ENCODE measurements around the gene PTRH1. TPM values are rescaled to one million over a fixed set of nuclear protein-coding genes. Genes with fewer than 3 reads are reported as not detected.

PTRH1 gene
- total and polyA plus RNA-seq, 2 of the 13 experiments (the other 11 are each of a cell fraction or from before 2014, with no cell fraction given): 4.0 to 10.4 TPM

- TF ChIP-seq ZFP41 (CRISPR knock-in tag; IDR thresholded peaks at IDR 0.05; ENCODE audit: borderline replicate concordance) (no peak), TCF7 (IDR thresholded peaks at IDR 0.05; ENCODE audit: low read depth) (no peak), CSRNP1 (CRISPR knock-in tag; IDR thresholded peaks at IDR 0.05) (no peak), MIER3 (CRISPR knock-in tag; IDR thresholded peaks at IDR 0.05; ENCODE audit: borderline replicate concordance) (no peak; the same call in 1 of the 2 replicates), ZNF615 (CRISPR knock-in tag; IDR thresholded peaks at IDR 0.05; ENCODE audit: borderline replicate concordance) (no peak), ZSCAN30 (CRISPR knock-in tag; IDR thresholded peaks at IDR 0.05) (no peak), KMT2B (CRISPR knock-in tag; IDR thresholded peaks at IDR 0.05) (peak; percentile 42; the same call in 1 of the 2 replicates), CHD2 (IDR thresholded peaks at IDR 0.05; ENCODE audit: low read depth, low read length) (peak; percentile 59; the same call in 1 of the 2 replicates), TBX2 (CRISPR knock-in tag; IDR thresholded peaks at IDR 0.05; ENCODE audit: borderline replicate concordance) (peak; percentile 36; the same call in 1 of the 2 replicates), ZFY (CRISPR knock-in tag; IDR thresholded peaks at IDR 0.05) (peak; percentile 76; the same call in 1 of the 2 replicates), HOXA3 (CRISPR knock-in tag; IDR thresholded peaks at IDR 0.05) (peak; percentile 98), NPAS2 (CRISPR knock-in tag; IDR thresholded peaks at IDR 0.05; ENCODE audit: borderline replicate concordance) (no peak), RCOR2 (CRISPR knock-in tag; IDR thresholded peaks at IDR 0.05) (no peak), FOXC1 (CRISPR knock-in tag; IDR thresholded peaks at IDR 0.05; ENCODE audit: borderline replicate concordance) (no peak), CHD4 (IDR thresholded peaks at IDR 0.05; ENCODE audit: borderline replicate concordance, low read length) (no peak), THAP7 (CRISPR knock-in tag; IDR thresholded peaks at IDR 0.05) (peak; percentile 33; the same call in 1 of the 2 replicates), LCORL (IDR thresholded peaks at IDR 0.05) (no peak), LCORL (CRISPR knock-in tag; IDR thresholded peaks at IDR 0.05) (peak; percentile 78), ISX (CRISPR knock-in tag; conservative IDR thresholded peaks at IDR 0.05) (no peak), KDM2A (CRISPR knock-in tag; IDR thresholded peaks at IDR 0.05; ENCODE audit: borderline replicate concordance, low read depth) (peak; percentile 68; the same call in 1 of the 2 replicates), CSRNP2 (CRISPR knock-in tag; conservative IDR thresholded peaks at IDR 0.05; ENCODE audit: low read depth) (no peak), SOX5 (CRISPR knock-in tag; IDR thresholded peaks at IDR 0.05; ENCODE audit: borderline replicate concordance) (0 out of 2 replicates have a peak, but pooled peaks have one; percentile 23), ZNF292 (CRISPR knock-in tag; IDR thresholded peaks at IDR 0.05; ENCODE audit: borderline replicate concordance, low read depth) (no peak), POGK (CRISPR knock-in tag; conservative IDR thresholded peaks at IDR 0.05) (peak; percentile 69; the same call in 1 of the 2 replicates)
These were observed at the start of gene PTRH1, which contains the start of gene TTC16 (continued) for GRCh38 chr9:127715470-127716337.
